GM23248 (cell line): Measurements from ENCODE around the gene ARHGAP8.

Experiments used
- EZH2 ChIP-seq: fragments of 200-600 bp; sonication (generic); IDR thresholded peaks from 2 replicates; pipeline ENCODE4 v1.6.1; 2018; ENCODE audit warnings: antibody characterized with exemption, mild to moderate bottlenecking; ENCODE audit not compliant: insufficient read depth, poor library complexity, severe bottlenecking
- EZH2phosphoT487 ChIP-seq: fragments of 200-600 bp; sonication (generic); IDR thresholded peaks from 2 replicates; pipeline ENCODE4 v1.6.1; 2018; ENCODE audit warnings: antibody characterized with exemption, moderate library complexity, mild to moderate bottlenecking, low read depth; ENCODE audit not compliant: insufficient read depth

DNA sequence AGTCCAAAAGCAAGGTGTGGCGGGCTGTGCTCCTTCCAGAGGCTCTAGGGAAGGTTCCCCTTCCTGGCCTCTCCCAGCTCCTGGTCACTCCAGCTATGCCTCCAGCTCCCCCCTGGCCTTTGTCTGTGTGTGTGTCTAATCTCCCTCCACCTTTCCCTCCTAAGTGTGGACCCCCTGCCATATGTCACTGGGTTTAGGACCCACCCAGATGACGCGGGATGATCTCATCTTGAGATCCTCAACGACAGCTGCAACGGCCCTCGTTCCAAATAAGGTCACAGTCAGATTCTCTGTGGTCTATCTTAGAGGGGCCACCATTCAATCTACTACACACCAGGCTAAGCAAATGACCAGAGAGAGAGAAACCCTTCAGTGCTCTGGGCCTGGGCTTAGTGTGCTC lies 107.9 kb downstream of the ARHGAP8 start:
- TF ChIP-seq EZH2phosphoT487 (no peak), EZH2 (no peak)
